Esophagus squamous epithelium (tissue), 5 donors: ENCODE data around the gene FHL1. TPM values are rescaled to one million over a fixed set of nuclear protein-coding genes. Genes with fewer than 3 reads are reported as not detected.

Experiments used
- DNase-seq: peaks from one replicate; lab custom pipeline; 2025; lab: John Stamatoyannopoulos, UW
- H3K27ac ChIP-seq, 4 donors: fragments of 200-600 bp; sonication (generic); one replicate each; pipeline ENCODE4 v1.5.1; 2016 to 2019; ENCODE audit warnings: mild to moderate bottlenecking in 1 of 4
- H3K27me3 ChIP-seq, 4 donors: fragments of 200-600 bp; sonication (generic); 1 replicate in 3 of 4; 2 replicates in 1 of 4; pipeline versions ENCODE4 v1.5.1 to v1.6.0; 2017 to 2021; ENCODE audit warnings: antibody characterized with exemption in 1 of 4
- H3K36me3 ChIP-seq, 3 donors: fragments of 200-600 bp; sonication (generic); one replicate each; pipeline ENCODE4 v1.5.1; 2016 to 2019
- H3K4me1 ChIP-seq, 3 donors: fragments of 200-600 bp; sonication (generic); one replicate each; pipeline ENCODE4 v1.5.1; 2017 to 2019
- H3K4me3 ChIP-seq, 4 donors: fragments of 200-600 bp; sonication (generic); 1 replicate in 3 of 4; 2 replicates in 1 of 4; pipeline ENCODE4 v1.5.1; 2016 to 2019; ENCODE audit warnings: mild to moderate bottlenecking in 2 of 4, moderate library complexity in 1 of 4
- H3K9me3 ChIP-seq, 3 donors: fragments of 200-600 bp; sonication (generic); one replicate each; pipeline ENCODE4 v1.5.1; 2016 to 2019
- CTCF ChIP-seq, 6 experiments: fragments of 450-650 bp in 4 of 6; fragments of 200-600 bp in 2 of 6; sonication (generic) in 2 of 6; IDR thresholded peaks; one replicate each; pipeline ENCODE4 v1.5.1; 2016 to 2019; ENCODE audit warnings: antibody characterized with exemption in 6 of 6, mild to moderate bottlenecking in 4 of 6, moderate library complexity in 4 of 6
- POLR2A ChIP-seq, 4 donors: fragments of 450-650 bp; IDR thresholded peaks; one replicate each; pipeline ENCODE4 v1.6.1; 2017; ENCODE audit warnings: antibody characterized with exemption in 4 of 4, mild to moderate bottlenecking in 4 of 4, moderate library complexity in 3 of 4
- WGBS, 2 donors: methylation state at CpG; one replicate each; pipeline ENCODE4 v1.1.5; 2018; 5-methylcytosine and 5-hydroxymethylcytosine counted together
- intact Hi-C: fragments of 100-400 bp; cut with DNase I; formaldehyde crosslinking; loops from one replicate; pipeline ENCODE4 v1.15.0; 2022
- total RNA-seq, 4 donors: library from RNA; depleted of rRNA; stranded (reverse); fragments of >200 nt; gene quantifications; one replicate each; pipeline ENCODE4 v1.1.0, GENCODE V29; 2016
- donor health status: DM: yes; HTN: yes; CAD: no.

The FHL1 gene
- total RNA-seq, 4 donors from 2014 or later: 17.1 to 509 (median 70.4) TPM

GRCh38 chrX:136122207-136122606, 25.1 kb upstream of the FHL1 start:
- Histone ChIP-seq H3K27ac (no peak overlapping the region), H3K9me3 (no peaks in the 10 kb centered on the region), H3K36me3 (no peaks in the 10 kb centered on the region), H3K27me3 (no peaks in the 10 kb centered on the region), H3K4me3 (no peak overlapping the region), H3K4me1 (no peaks in the 10 kb centered on the region)
- WGBS, 2 donors: 50 to 73% methylated on average over 2 of the region's 2 CpGs
- no peak for DNase-seq
- TF ChIP-seq POLR2A (IDR thresholded peaks at IDR 0.05): no peak
- TF ChIP-seq CTCF (IDR thresholded peaks at IDR 0.05): no peak
- intact Hi-C loops: no loop called here

- H3K4me3 ChIP-seq: no peak overlapping the region
- intact Hi-C loops: no loop called here
- H3K4me1 ChIP-seq: no peaks in the 10 kb centered on the region
- H3K27me3 ChIP-seq: no peaks in the 10 kb centered on the region
- TF ChIP-seq POLR2A (IDR thresholded peaks at IDR 0.05) (no peak), CTCF (IDR thresholded peaks at IDR 0.05) (no peak)
- no peak overlapping the region for H3K27ac ChIP-seq
- no peak for DNase-seq
- 83% methylated on average over 11 of the region's 11 CpGs; no CpG with 5 or more reads in 1 of the 2 donors for WGBS, 2 donors
- H3K36me3 ChIP-seq: no peaks in the 10 kb centered on the region
- H3K9me3 ChIP-seq: no peaks in the 10 kb centered on the region
Observed at GRCh38 chrX:136125106-136125505, 22.2 kb upstream of the FHL1 start.

- Histone ChIP-seq H3K4me3 (no peak overlapping the region), H3K27ac (peak overlapping the region in 3 of 4 donors; percentile 38 to 68 (median 47)), H3K9me3 (no peaks in the 10 kb centered on the region), H3K27me3 (no peaks in the 10 kb centered on the region), H3K4me1 (no peaks in the 10 kb centered on the region), H3K36me3 (no peaks in the 10 kb centered on the region)
- intact Hi-C loops: no loop called here
- DNase-seq: no peak
- TF ChIP-seq POLR2A (IDR thresholded peaks at IDR 0.05) (no peak), CTCF (IDR thresholded peaks at IDR 0.05) (no peak)
- 40 to 49% methylated on average over 6 of the region's 6 CpGs for WGBS, 2 donors
Observed at GRCh38 chrX:136126371-136126770, 21.0 kb upstream of the FHL1 start.

- H3K4me3 ChIP-seq: no peak overlapping the region
- no peak for TF ChIP-seq POLR2A (IDR thresholded peaks at IDR 0.05)
- TF ChIP-seq CTCF (IDR thresholded peaks at IDR 0.05): no peak
- H3K9me3 ChIP-seq: no peaks in the 10 kb centered on the region
- intact Hi-C loops: no loop called here
- H3K36me3 ChIP-seq: no peaks in the 10 kb centered on the region
- WGBS, 2 donors: 43 to 53% methylated on average over 2 to 3 of the region's 3 CpGs
- no peaks in the 10 kb centered on the region for H3K4me1 ChIP-seq
- DNase-seq: no peak
- peak overlapping the region in 2 of 4 donors; percentile 45 to 68 for H3K27ac ChIP-seq
- H3K27me3 ChIP-seq: no peaks in the 10 kb centered on the region
Observed at GRCh38 chrX:136126872-136127406, 20.4 kb upstream of the FHL1 start.

- no peak overlapping the region for H3K27ac ChIP-seq
- WGBS, 2 donors: 71 to 100% methylated on average over 2 of the region's 2 CpGs
- H3K4me1 ChIP-seq: no peaks in the 10 kb centered on the region
- DNase-seq: no peak
- H3K9me3 ChIP-seq: no peaks in the 10 kb centered on the region
- no peaks in the 10 kb centered on the region for H3K36me3 ChIP-seq
- intact Hi-C loops: no loop called here
- TF ChIP-seq CTCF (IDR thresholded peaks at IDR 0.05) (no peak), POLR2A (IDR thresholded peaks at IDR 0.05) (no peak)
- no peaks in the 10 kb centered on the region for H3K27me3 ChIP-seq
- no peak overlapping the region for H3K4me3 ChIP-seq
Observed at GRCh38 chrX:136128743-136129142, 18.6 kb upstream of the FHL1 start.
